Rectal smooth muscle tissue (tissue), 1 donor: ENCODE results near the gene CCSER1.

Experiments used
- H3K27ac ChIP-seq: one replicate; pipeline ENCODE4 v1.7.0; 2013; ENCODE audit warnings: low read depth, low read length, inconsistent platforms
- H3K27me3 ChIP-seq: one replicate; pipeline ENCODE4 v1.7.0; 2013; ENCODE audit warnings: low read length; ENCODE audit not compliant: control insufficient read depth, insufficient read depth
- H3K36me3 ChIP-seq: one replicate; pipeline ENCODE4 v1.7.0; 2013; ENCODE audit warnings: low read length; ENCODE audit not compliant: control insufficient read depth, insufficient read depth
- H3K4me1 ChIP-seq: one replicate; pipeline ENCODE4 v1.7.0; 2013; ENCODE audit warnings: low read length; ENCODE audit not compliant: control insufficient read depth, insufficient read depth
- H3K4me3 ChIP-seq: one replicate; pipeline ENCODE4 v1.7.0; 2013; ENCODE audit warnings: low read length
- H3K9ac ChIP-seq: one replicate; pipeline ENCODE4 v1.7.0; 2013; ENCODE audit warnings: low read length

Gene CCSER1

GRCh38 chr4:90183254-90183653, 56.1 kb downstream of the CCSER1 start:
- Histone ChIP-seq H3K27ac (no peak overlapping the region), H3K4me1 (no peaks in the 10 kb centered on the region), H3K9ac (no peak overlapping the region), H3K27me3 (no peaks in the 10 kb centered on the region), H3K4me3 (no peak overlapping the region), H3K36me3 (no peaks in the 10 kb centered on the region)

- H3K36me3 ChIP-seq = no peaks in the 10 kb centered on the region
- H3K27me3 ChIP-seq = no peaks in the 10 kb centered on the region
- no peaks in the 10 kb centered on the region for H3K4me1 ChIP-seq
- H3K4me3 ChIP-seq = no peak overlapping the region
- no peak overlapping the region for H3K9ac ChIP-seq
- H3K27ac ChIP-seq = no peak overlapping the region
These were observed 57.4 kb downstream of the CCSER1 start for GRCh38 chr4:90184560-90184959.

- Histone ChIP-seq H3K9ac (no peak overlapping the region), H3K36me3 (no peaks in the 10 kb centered on the region), H3K4me1 (no peaks in the 10 kb centered on the region), H3K27ac (no peak overlapping the region), H3K27me3 (no peaks in the 10 kb centered on the region), H3K4me3 (no peak overlapping the region)
These were observed 58.2 kb downstream of the CCSER1 start for GRCh38 chr4:90185416-90185815.

- no peak overlapping the region for H3K27ac ChIP-seq
- no peak overlapping the region for H3K9ac ChIP-seq
- no peaks in the 10 kb centered on the region for H3K27me3 ChIP-seq
- no peaks in the 10 kb centered on the region for H3K36me3 ChIP-seq
- H3K4me3 ChIP-seq = no peak overlapping the region
- H3K4me1 ChIP-seq = no peaks in the 10 kb centered on the region
These were observed 59.0 kb downstream of the CCSER1 start for GRCh38 chr4:90186229-90186628.

GRCh38 chr4:90187148-90187884, 60.1 kb downstream of the CCSER1 start:
- H3K4me1 ChIP-seq = no peaks in the 10 kb centered on the region
- H3K36me3 ChIP-seq = no peaks in the 10 kb centered on the region
- no peak overlapping the region for H3K27ac ChIP-seq
- H3K27me3 ChIP-seq = no peaks in the 10 kb centered on the region
- H3K4me3 ChIP-seq = no peak overlapping the region
- H3K9ac ChIP-seq = no peak overlapping the region

GRCh38 chr4:90189178-90189577, 62.0 kb downstream of the CCSER1 start:
- no peaks in the 10 kb centered on the region for H3K4me1 ChIP-seq
- no peaks in the 10 kb centered on the region for H3K27me3 ChIP-seq
- H3K36me3 ChIP-seq = no peaks in the 10 kb centered on the region
- no peak overlapping the region for H3K9ac ChIP-seq
- no peak overlapping the region for H3K4me3 ChIP-seq
- H3K27ac ChIP-seq = no peak overlapping the region

GRCh38 chr4:90189946-90190345, 62.8 kb downstream of the CCSER1 start:
- Histone ChIP-seq H3K4me1 (no peaks in the 10 kb centered on the region), H3K27ac (no peak overlapping the region)

GRCh38 chr4:90190525-90190924, 63.3 kb downstream of the CCSER1 start:
- no peak overlapping the region for H3K4me3 ChIP-seq
- H3K4me1 ChIP-seq = no peaks in the 10 kb centered on the region
- no peaks in the 10 kb centered on the region for H3K36me3 ChIP-seq
- no peaks in the 10 kb centered on the region for H3K27me3 ChIP-seq
- no peak overlapping the region for H3K27ac ChIP-seq
- H3K9ac ChIP-seq = no peak overlapping the region

More at GRCh38 chr4:90189946-90190345, 62.8 kb downstream of the CCSER1 start:
- Histone ChIP-seq H3K36me3 (no peaks in the 10 kb centered on the region), H3K4me3 (no peak overlapping the region), H3K9ac (no peak overlapping the region), H3K27me3 (no peaks in the 10 kb centered on the region)

- no peak overlapping the region for H3K9ac ChIP-seq
- no peak overlapping the region for H3K4me3 ChIP-seq
- H3K27ac ChIP-seq = no peak overlapping the region
- H3K4me1 ChIP-seq = no peaks in the 10 kb centered on the region
- H3K27me3 ChIP-seq = no peaks in the 10 kb centered on the region
- H3K36me3 ChIP-seq = no peaks in the 10 kb centered on the region
These were observed 71.1 kb downstream of the CCSER1 start for GRCh38 chr4:90198086-90198847.

- Histone ChIP-seq H3K27ac (no peak overlapping the region), H3K4me1 (no peaks in the 10 kb centered on the region), H3K36me3 (no peaks in the 10 kb centered on the region), H3K9ac (no peak overlapping the region), H3K27me3 (no peaks in the 10 kb centered on the region), H3K4me3 (no peak overlapping the region)
These were observed 80.8 kb downstream of the CCSER1 start for GRCh38 chr4:90207887-90208454.

- no peaks in the 10 kb centered on the region for H3K27me3 ChIP-seq
- no peak overlapping the region for H3K27ac ChIP-seq
- no peaks in the 10 kb centered on the region for H3K4me1 ChIP-seq
- no peaks in the 10 kb centered on the region for H3K36me3 ChIP-seq
- H3K9ac ChIP-seq = no peak overlapping the region
- no peak overlapping the region for H3K4me3 ChIP-seq
These were observed 82.7 kb downstream of the CCSER1 start for GRCh38 chr4:90209922-90210321.

GRCh38 chr4:90211174-90211573, 84.0 kb downstream of the CCSER1 start:
- no peaks in the 10 kb centered on the region for H3K27me3 ChIP-seq
- no peaks in the 10 kb centered on the region for H3K4me1 ChIP-seq
- H3K36me3 ChIP-seq = no peaks in the 10 kb centered on the region
- H3K4me3 ChIP-seq = no peak overlapping the region
- no peak overlapping the region for H3K27ac ChIP-seq
- H3K9ac ChIP-seq = no peak overlapping the region
